Spleen (tissue), 7 donors: ENCODE measurements around the gene COIL.

Source experiments
- POLR2AphosphoS5 ChIP-seq, 3 donors: sonication (generic); formaldehyde crosslinking; IDR thresholded peaks; one replicate each; pipeline ENCODE4 v1.5.1; 2017; ENCODE audit warnings: antibody characterized with exemption in 3 of 3
- TF ChIP-seq, protein P1 (sequence below), 11 experiments: fragments of 200-600 bp in 7 of 11; fragments of 450-650 bp in 4 of 11; sonication (generic) in 4 of 11; IDR thresholded peaks in 8 of 11; conservative IDR thresholded peaks in 3 of 11; 1 replicate in 7 of 11; 2 replicates in 4 of 11; pipeline versions ENCODE4 v1.4.0 to v1.8.0; 2016 to 2021; ENCODE audit warnings: antibody characterized with exemption in 11 of 11, inconsistent platforms in 4 of 11, mild to moderate bottlenecking in 1 of 11
- donor health status: DM: no; HTN: no; CAD: no; lungs with moderate emphysema.
- donor health status: DM: no; HTN: no; CAD: no.
- donor health status: DM: no; HTN: no; CAD: no.

GRCh38 chr17:56966338-56966737, 5.5 kb upstream of the COIL start:
- TF ChIP-seq, protein P1, sequence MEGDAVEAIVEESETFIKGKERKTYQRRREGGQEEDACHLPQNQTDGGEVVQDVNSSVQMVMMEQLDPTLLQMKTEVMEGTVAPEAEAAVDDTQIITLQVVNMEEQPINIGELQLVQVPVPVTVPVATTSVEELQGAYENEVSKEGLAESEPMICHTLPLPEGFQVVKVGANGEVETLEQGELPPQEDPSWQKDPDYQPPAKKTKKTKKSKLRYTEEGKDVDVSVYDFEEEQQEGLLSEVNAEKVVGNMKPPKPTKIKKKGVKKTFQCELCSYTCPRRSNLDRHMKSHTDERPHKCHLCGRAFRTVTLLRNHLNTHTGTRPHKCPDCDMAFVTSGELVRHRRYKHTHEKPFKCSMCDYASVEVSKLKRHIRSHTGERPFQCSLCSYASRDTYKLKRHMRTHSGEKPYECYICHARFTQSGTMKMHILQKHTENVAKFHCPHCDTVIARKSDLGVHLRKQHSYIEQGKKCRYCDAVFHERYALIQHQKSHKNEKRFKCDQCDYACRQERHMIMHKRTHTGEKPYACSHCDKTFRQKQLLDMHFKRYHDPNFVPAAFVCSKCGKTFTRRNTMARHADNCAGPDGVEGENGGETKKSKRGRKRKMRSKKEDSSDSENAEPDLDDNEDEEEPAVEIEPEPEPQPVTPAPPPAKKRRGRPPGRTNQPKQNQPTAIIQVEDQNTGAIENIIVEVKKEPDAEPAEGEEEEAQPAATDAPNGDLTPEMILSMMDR (IDR thresholded peaks at IDR 0.05 in 8 of 11, conservative IDR thresholded peaks at IDR 0.05 in 3 of 11) = no peak
- no peak for TF ChIP-seq POLR2AphosphoS5 (IDR thresholded peaks at IDR 0.05)
